IMR-90 (cell line): ENCODE data around the gene MAB21L3. TPM values are rescaled to one million over a fixed set of nuclear protein-coding genes. Genes with fewer than 3 reads are reported as not detected.

ENCODE experiments used
- ATAC-seq: fragments of 200-7000 bp; cut with Tn5 transposase; 2 replicates; pipeline ENCODE4 v1.9.1; 2020; ENCODE audit warnings: low read depth, mild to moderate bottlenecking, moderate library complexity
- BruUV-seq: library from RNA; stranded (reverse); fragments of 400-500 nt; replicated peaks from 2 replicates; lab custom pipeline; 2021; lab: Mats Ljungman, UMichigan
- CTCF ChIA-PET: fragments of 300-600 bp; formaldehyde crosslinking; extraction: SDS; loops from one replicate; lab custom pipeline; 2021; ENCODE audit warnings: antibody characterized with exemption; lab: Yijun Ruan, JAX
- POLR2A ChIA-PET: fragments of 300-600 bp; sonication (Branson Sonifier 250); formaldehyde crosslinking; loops from one replicate; lab custom pipeline; 2022; ENCODE audit warnings: antibody characterized with exemption; ENCODE audit not compliant: unreplicated experiment; lab: Charles Lee
- DNase-seq: peaks from one replicate; pipeline ENCODE4 v3.0.0; 2013
- H2AFZ ChIP-seq: replicated peaks from 2 replicates; pipeline ENCODE3; 2013; ENCODE audit warnings: low read length, mild to moderate bottlenecking; ENCODE audit not compliant: poor library complexity
- H2AK5ac ChIP-seq: 2 replicates; pipeline ENCODE4 v1.6.1; 2013; ENCODE audit warnings: low read depth, low read length, inconsistent platforms
- H2AK9ac ChIP-seq: replicated peaks from 2 replicates; pipeline ENCODE3; 2013; ENCODE audit warnings: mild to moderate bottlenecking, low read depth, low read length, moderate library complexity; ENCODE audit not compliant: poor library complexity
- H2BK120ac ChIP-seq: 2 replicates; pipeline ENCODE4 v1.6.1; 2013; ENCODE audit warnings: low read depth, low read length, inconsistent platforms
- H2BK15ac ChIP-seq: 3 replicates; pipeline ENCODE4 v1.6.1; 2013; ENCODE audit warnings: low read depth, low read length, inconsistent platforms
- H2BK20ac ChIP-seq: 2 replicates; pipeline ENCODE4 v1.6.1; 2013; ENCODE audit warnings: low read depth, mild to moderate bottlenecking, inconsistent platforms, low read length, moderate library complexity
- H2BK5ac ChIP-seq: 2 replicates; pipeline ENCODE4 v1.6.1; 2013; ENCODE audit warnings: mild to moderate bottlenecking, low read depth, low read length, inconsistent platforms; ENCODE audit not compliant: poor library complexity, severe bottlenecking
- H3K14ac ChIP-seq: replicated peaks from 2 replicates; pipeline ENCODE4 v1.6.1; 2013; ENCODE audit warnings: low read depth, low read length, inconsistent platforms
- H3K18ac ChIP-seq: 2 replicates; pipeline ENCODE4 v1.6.1; 2013; ENCODE audit warnings: low read depth, low read length, control low read depth
- H3K23ac ChIP-seq: 2 replicates; pipeline ENCODE4 v1.6.1; 2013; ENCODE audit warnings: low read depth, low read length, inconsistent platforms
- H3K27ac ChIP-seq: 2 replicates; pipeline ENCODE4 v1.5.1; 2013; ENCODE audit warnings: mild to moderate bottlenecking, control low read depth, low read length; ENCODE audit not compliant: insufficient read depth
- H3K27me3 ChIP-seq: 2 replicates; pipeline ENCODE4 v1.6.1; 2013; ENCODE audit warnings: low read length; ENCODE audit not compliant: control insufficient read depth, insufficient read depth
- H3K36me3 ChIP-seq: 2 replicates; pipeline ENCODE4 v1.6.1; 2013; ENCODE audit warnings: low read length, mixed read lengths; ENCODE audit not compliant: control insufficient read depth, insufficient read depth
- H3K4ac ChIP-seq: 2 replicates; pipeline ENCODE4 v1.6.1; 2013; ENCODE audit warnings: low read depth, low read length, inconsistent platforms
- H3K4me1 ChIP-seq: 2 replicates; pipeline ENCODE4 v1.6.1; 2013; ENCODE audit warnings: low read length, mixed read lengths; ENCODE audit not compliant: control insufficient read depth, insufficient read depth
- H3K4me2 ChIP-seq: 2 replicates; pipeline ENCODE4 v1.6.1; 2013; ENCODE audit warnings: low read depth, mild to moderate bottlenecking, control low read depth, low read length, moderate library complexity
- H3K4me3 ChIP-seq: 2 replicates; pipeline ENCODE4 v1.5.1; 2013; ENCODE audit warnings: low read depth, mild to moderate bottlenecking, control low read depth, low read length, moderate library complexity; ENCODE audit not compliant: insufficient read depth
- H3K56ac ChIP-seq: 2 replicates; pipeline ENCODE4 v1.6.1; 2013; ENCODE audit warnings: low read length, inconsistent platforms; ENCODE audit not compliant: insufficient read depth; ENCODE audit errors: extremely low read depth
- H3K79me1 ChIP-seq, 2 experiments: 2 replicates each; pipeline ENCODE4 v1.6.1; 2013; ENCODE audit warnings: low read length in 2 of 2, inconsistent platforms in 1 of 2, low read depth in 1 of 2
- H3K9ac ChIP-seq: 2 replicates; pipeline ENCODE4 v1.6.1; 2013; ENCODE audit warnings: low read depth, low read length, control low read depth
- H3K9me1 ChIP-seq: 2 replicates; pipeline ENCODE4 v1.6.1; 2013; ENCODE audit warnings: low read length, inconsistent platforms; ENCODE audit not compliant: insufficient read depth
- H3K9me3 ChIP-seq: 2 replicates; pipeline ENCODE4 v1.6.1; 2013; ENCODE audit warnings: low read length; ENCODE audit not compliant: control insufficient read depth, insufficient read depth
- H4K20me1 ChIP-seq: 2 replicates; pipeline ENCODE4 v1.6.1; 2013; ENCODE audit warnings: low read length, inconsistent platforms; ENCODE audit not compliant: insufficient read depth
- H4K5ac ChIP-seq: 2 replicates; pipeline ENCODE4 v1.6.1; 2013; ENCODE audit warnings: mild to moderate bottlenecking, low read depth, low read length, control low read depth
- H4K8ac ChIP-seq, 2 experiments: 2 replicates each; pipeline ENCODE4 v1.6.1; 2013; ENCODE audit warnings: low read depth in 2 of 2, low read length in 2 of 2, control low read depth in 1 of 2, inconsistent platforms in 1 of 2
- H4K91ac ChIP-seq: 2 replicates; pipeline ENCODE4 v1.6.1; 2013; ENCODE audit warnings: low read depth, low read length, inconsistent platforms; ENCODE audit not compliant: insufficient read depth
- BHLHE40 ChIP-seq: fragments of 150-350 bp; IDR thresholded peaks from 2 replicates; pipeline ENCODE4 v1.6.1; 2016; ENCODE audit warnings: mild to moderate bottlenecking, low read depth, low read length
- CEBPB ChIP-seq: IDR thresholded peaks from 2 replicates; pipeline ENCODE4 v1.6.1; 2012; ENCODE audit warnings: low read depth, low read length, improper control_type of control experiment
- CHD1 ChIP-seq: IDR thresholded peaks from 2 replicates; pipeline ENCODE4 v1.6.1; 2012; ENCODE audit warnings: low read depth, low read length, improper control_type of control experiment
- FOS ChIP-seq: fragments of 150-350 bp; IDR thresholded peaks from 2 replicates; pipeline ENCODE4 v1.6.1; 2016; ENCODE audit warnings: low read depth, low read length
- MAFK ChIP-seq: IDR thresholded peaks from 2 replicates; pipeline ENCODE4 v1.6.1; 2012; ENCODE audit warnings: low read depth, low read length, improper control_type of control experiment
- MAZ ChIP-seq: IDR thresholded peaks from 2 replicates; pipeline ENCODE4 v1.6.1; 2012; ENCODE audit warnings: low read depth, mild to moderate bottlenecking, low read length, improper control_type of control experiment, moderate library complexity, borderline replicate concordance
- MXI1 ChIP-seq: IDR thresholded peaks from 2 replicates; pipeline ENCODE4 v1.6.1; 2012; ENCODE audit warnings: low read depth, mild to moderate bottlenecking, low read length, moderate library complexity, borderline replicate concordance
- NFE2L2 ChIP-seq: fragments of 150-350 bp; IDR thresholded peaks from 2 replicates; pipeline ENCODE4 v1.6.1; 2016; ENCODE audit warnings: low read depth, mild to moderate bottlenecking, low read length
- POLR2A ChIP-seq: IDR thresholded peaks from 2 replicates; pipeline ENCODE4 v1.6.1; 2012; ENCODE audit warnings: mild to moderate bottlenecking, low read depth, low read length
- RAD21 ChIP-seq: IDR thresholded peaks from 2 replicates; pipeline ENCODE4 v1.6.1; 2012; ENCODE audit warnings: low read length, improper control_type of control experiment
- RCOR1 ChIP-seq: IDR thresholded peaks from 2 replicates; pipeline ENCODE4 v1.6.1; 2012; ENCODE audit warnings: mild to moderate bottlenecking, low read length, improper control_type of control experiment; ENCODE audit not compliant: insufficient replicate concordance
- RFX5 ChIP-seq: IDR thresholded peaks from 2 replicates; pipeline ENCODE4 v1.8.0; 2012; ENCODE audit warnings: low read depth, mild to moderate bottlenecking, low read length, moderate library complexity
- SMC3 ChIP-seq: fragments of 150-350 bp; IDR thresholded peaks from 2 replicates; pipeline ENCODE4 v1.6.1; 2016; ENCODE audit warnings: low read depth, mild to moderate bottlenecking, antibody characterized with exemption, low read length, moderate library complexity
- WGBS, 2 experiments: methylation state at CpG; one replicate each; pipeline versions ENCODE4 v1.1.5 to v1.1.7; 2013; ENCODE audit warnings: missing lambda C conversion rate in 2 of 2; ENCODE audit not compliant: insufficient read length in 1 of 2; ENCODE audit errors: extremely low coverage in 2 of 2; 5-methylcytosine and 5-hydroxymethylcytosine counted together
- dilution Hi-C: fragments of 300-500 bp; cut with HindIII; formaldehyde crosslinking; loops from one replicate; pipeline ENCODE4 v1.14.3; 2018; ENCODE audit warnings: low sequenced_read_pairs; ENCODE audit not compliant: unreplicated experiment
- in situ Hi-C: fragments of 300-500 bp; cut with MboI; formaldehyde crosslinking; loops from 3 replicates; pipeline ENCODE4 v1.14.3; 2019; ENCODE audit warnings: low sequenced_read_pairs, inconsistent platforms, mixed read lengths
- intact Hi-C: fragments of 100-400 bp; cut with micrococcal nuclease; formaldehyde crosslinking; loops from 2 replicates; pipeline ENCODE4 v1.10.0; 2022
- polyA plus RNA-seq, 3 experiments: library from polyadenylated mRNA; depleted of rRNA; stranded (reverse); fragments of >200 nt; gene quantifications; 2 replicates each; pipeline ENCODE4 v1.2.3, GENCODE V29; 2012; ENCODE audit warnings: low replicate concordance in 1 of 3
- total RNA-seq: library from RNA; depleted of rRNA; stranded (reverse); fragments of >200 nt; gene quantifications from 2 replicates; pipeline ENCODE4 v1.2.3, GENCODE V29; 2012
- TF ChIP-seq, protein P1 (sequence below): fragments of 150-350 bp; IDR thresholded peaks from 2 replicates; pipeline ENCODE4 v1.6.1; 2016; ENCODE audit warnings: low read depth, mild to moderate bottlenecking, low read length, moderate library complexity, borderline replicate concordance
- TF ChIP-seq, protein P2 (sequence below): fragments of 150-350 bp; IDR thresholded peaks from 2 replicates; pipeline ENCODE4 v1.6.1; 2017; ENCODE audit warnings: mild to moderate bottlenecking, antibody characterized with exemption, low read length, low read depth
- TF ChIP-seq, protein P3 (sequence below): conservative IDR thresholded peaks from 2 replicates; pipeline ENCODE4 v1.5.1; 2012; ENCODE audit warnings: mild to moderate bottlenecking, low read depth, low read length, improper control_type of control experiment

Gene MAB21L3
- total and polyA plus RNA-seq, 2 of the 4 experiments (the other 2 are of a cell fraction): not detected

DNA sequence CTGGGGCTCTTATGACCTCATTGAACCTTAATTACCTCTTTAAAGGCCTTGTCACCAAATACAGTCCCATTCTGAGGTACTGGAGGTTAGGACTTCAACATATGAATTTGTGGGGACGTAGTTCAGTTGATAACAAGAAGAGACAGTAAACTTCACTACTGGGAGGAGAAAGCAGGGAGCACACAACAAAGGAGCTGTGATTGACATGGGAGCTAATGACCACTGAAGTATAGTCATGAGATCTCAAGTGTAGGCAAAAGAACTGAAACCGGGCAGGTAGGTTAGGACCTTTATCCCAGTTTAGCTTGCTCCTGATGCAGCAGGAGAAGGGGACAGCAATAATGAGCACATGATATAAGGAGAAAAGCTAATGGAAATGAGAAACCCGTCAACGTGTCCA is 11.8 kb upstream of the MAB21L3 start:
- Histone ChIP-seq H2BK120ac (no peak overlapping the region), H2BK15ac (no peak overlapping the region), H3K23ac (no peak overlapping the region), H3K9ac (no peak overlapping the region), H2BK20ac (no peak overlapping the region), H3K27me3 (no peaks in the 10 kb centered on the region; the same call in 1 of the 2 replicates), H2AK5ac (no peak overlapping the region), H3K79me1 (no peaks in the 10 kb centered on the region), H3K27ac (no peak overlapping the region), H2AK9ac (no peak overlapping the region), H2BK5ac (no peak overlapping the region), H3K4ac (no peak overlapping the region), H2AFZ (no peak overlapping the region), H3K4me2 (no peak overlapping the region), H4K5ac (no peak overlapping the region), H3K36me3 (no peaks in the 10 kb centered on the region), H3K18ac (no peak overlapping the region), H4K8ac (no peak overlapping the region), H3K9me1 (no peaks in the 10 kb centered on the region), H3K9me3 (no peaks in the 10 kb centered on the region), H3K14ac (no peak overlapping the region), H3K4me3 (no peak overlapping the region), H4K91ac (no peak overlapping the region), H4K20me1 (no peaks in the 10 kb centered on the region), H3K4me1 (no peaks in the 10 kb centered on the region), H3K56ac (no peak overlapping the region)
- no TSS peak for BruUV-seq
- TF ChIP-seq CEBPB (no peak), POLR2A (no peak), MAZ (no peak), RCOR1 (no peak), RAD21 (no peak), MAFK (no peak), CHD1 (no peak), SMC3 (no peak), RFX5 (no peak), NFE2L2 (no peak), MXI1 (no peak), BHLHE40 (no peak), FOS (no peak)
- TF ChIP-seq, protein P1, sequence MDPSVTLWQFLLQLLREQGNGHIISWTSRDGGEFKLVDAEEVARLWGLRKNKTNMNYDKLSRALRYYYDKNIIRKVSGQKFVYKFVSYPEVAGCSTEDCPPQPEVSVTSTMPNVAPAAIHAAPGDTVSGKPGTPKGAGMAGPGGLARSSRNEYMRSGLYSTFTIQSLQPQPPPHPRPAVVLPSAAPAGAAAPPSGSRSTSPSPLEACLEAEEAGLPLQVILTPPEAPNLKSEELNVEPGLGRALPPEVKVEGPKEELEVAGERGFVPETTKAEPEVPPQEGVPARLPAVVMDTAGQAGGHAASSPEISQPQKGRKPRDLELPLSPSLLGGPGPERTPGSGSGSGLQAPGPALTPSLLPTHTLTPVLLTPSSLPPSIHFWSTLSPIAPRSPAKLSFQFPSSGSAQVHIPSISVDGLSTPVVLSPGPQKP: no peak
- TF ChIP-seq, protein P2, sequence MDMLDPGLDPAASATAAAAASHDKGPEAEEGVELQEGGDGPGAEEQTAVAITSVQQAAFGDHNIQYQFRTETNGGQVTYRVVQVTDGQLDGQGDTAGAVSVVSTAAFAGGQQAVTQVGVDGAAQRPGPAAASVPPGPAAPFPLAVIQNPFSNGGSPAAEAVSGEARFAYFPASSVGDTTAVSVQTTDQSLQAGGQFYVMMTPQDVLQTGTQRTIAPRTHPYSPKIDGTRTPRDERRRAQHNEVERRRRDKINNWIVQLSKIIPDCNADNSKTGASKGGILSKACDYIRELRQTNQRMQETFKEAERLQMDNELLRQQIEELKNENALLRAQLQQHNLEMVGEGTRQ: no peak
- TF ChIP-seq, protein P3, sequence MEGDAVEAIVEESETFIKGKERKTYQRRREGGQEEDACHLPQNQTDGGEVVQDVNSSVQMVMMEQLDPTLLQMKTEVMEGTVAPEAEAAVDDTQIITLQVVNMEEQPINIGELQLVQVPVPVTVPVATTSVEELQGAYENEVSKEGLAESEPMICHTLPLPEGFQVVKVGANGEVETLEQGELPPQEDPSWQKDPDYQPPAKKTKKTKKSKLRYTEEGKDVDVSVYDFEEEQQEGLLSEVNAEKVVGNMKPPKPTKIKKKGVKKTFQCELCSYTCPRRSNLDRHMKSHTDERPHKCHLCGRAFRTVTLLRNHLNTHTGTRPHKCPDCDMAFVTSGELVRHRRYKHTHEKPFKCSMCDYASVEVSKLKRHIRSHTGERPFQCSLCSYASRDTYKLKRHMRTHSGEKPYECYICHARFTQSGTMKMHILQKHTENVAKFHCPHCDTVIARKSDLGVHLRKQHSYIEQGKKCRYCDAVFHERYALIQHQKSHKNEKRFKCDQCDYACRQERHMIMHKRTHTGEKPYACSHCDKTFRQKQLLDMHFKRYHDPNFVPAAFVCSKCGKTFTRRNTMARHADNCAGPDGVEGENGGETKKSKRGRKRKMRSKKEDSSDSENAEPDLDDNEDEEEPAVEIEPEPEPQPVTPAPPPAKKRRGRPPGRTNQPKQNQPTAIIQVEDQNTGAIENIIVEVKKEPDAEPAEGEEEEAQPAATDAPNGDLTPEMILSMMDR: no peak
- ATAC-seq: no peak
- no peak for DNase-seq
- WGBS, 2 experiments: 80% methylated on average over 1 of the region's 4 CpGs; no CpG with 5 or more reads in 1 of the 2 experiments
- POLR2A ChIA-PET: no interaction called here
- in situ Hi-C loops: no loop called here
- intact Hi-C loops: no loop called here
- CTCF ChIA-PET: no interaction called here
- dilution Hi-C loops: no loop called here
